ENCODE data around the gene PIP4K2B.

- TF ChIP-seq CTCF (conservative IDR thresholded peaks at IDR 0.05 in 1 of 2, IDR thresholded peaks at IDR 0.05 in 1 of 2; ENCODE audit: extremely low read depth in 1 of 2, insufficient read depth in 1 of 2, low read depth in 1 of 2, low read length in 2 of 2) (peak; percentile 40 to 44), EZH2 (IDR thresholded peaks at IDR 0.05; ENCODE audit: borderline replicate concordance, low read length) (no peak)
These were observed 69.3 kb downstream of the PIP4K2B start, which contains the start of gene CISD3 for GRCh38 chr17:38729886-38730525.

Data from mammary epithelial cell (primary cell).